Skin epidermis (tissue), 12 donors: ENCODE data around the gene ZSCAN23.
"Not testable (repeated sequence)": the region's sequence is repeated elsewhere in the genome, so short reads cannot be mapped to it uniquely, and the experiment has no call there.

Source experiments
- H3K27ac ChIP-seq, 21 experiments: fragments of 200-600 bp; sonication (generic) in 11 of 21; one replicate each; pipeline ENCODE4 v1.5.0; 2020; ENCODE audit warnings: mild to moderate bottlenecking in 3 of 21, inconsistent platforms in 2 of 21, moderate library complexity in 2 of 21
- H3K4me3 ChIP-seq, 7 experiments: fragments of 200-600 bp; sonication (generic) in 2 of 7; one replicate each; pipeline ENCODE4 v1.5.0; 2020; ENCODE audit warnings: inconsistent platforms in 2 of 7, mild to moderate bottlenecking in 2 of 7, moderate library complexity in 1 of 7

The ZSCAN23 gene

DNA sequence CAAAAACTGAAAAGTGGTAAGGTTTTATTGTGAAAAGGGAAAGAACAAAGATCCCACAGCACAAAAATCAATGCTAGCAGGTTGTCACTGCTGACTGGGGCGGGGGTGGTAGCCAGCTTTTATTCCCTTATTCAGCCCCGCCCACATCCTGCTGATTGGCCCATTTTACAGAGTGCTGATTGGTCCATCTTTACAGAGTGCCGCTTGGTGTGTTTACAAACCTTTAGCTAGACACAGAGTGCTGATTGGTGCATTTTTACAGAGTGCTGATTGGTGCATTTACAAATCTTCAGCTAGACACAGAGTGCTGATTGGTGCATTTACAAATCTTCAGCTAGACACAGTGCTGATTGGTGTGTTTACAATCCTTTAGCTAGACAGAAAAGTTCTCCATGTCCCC lies 1.5 kb upstream of the ZSCAN23 start:
- H3K27ac ChIP-seq, result not testable (repeated sequence)

DNA sequence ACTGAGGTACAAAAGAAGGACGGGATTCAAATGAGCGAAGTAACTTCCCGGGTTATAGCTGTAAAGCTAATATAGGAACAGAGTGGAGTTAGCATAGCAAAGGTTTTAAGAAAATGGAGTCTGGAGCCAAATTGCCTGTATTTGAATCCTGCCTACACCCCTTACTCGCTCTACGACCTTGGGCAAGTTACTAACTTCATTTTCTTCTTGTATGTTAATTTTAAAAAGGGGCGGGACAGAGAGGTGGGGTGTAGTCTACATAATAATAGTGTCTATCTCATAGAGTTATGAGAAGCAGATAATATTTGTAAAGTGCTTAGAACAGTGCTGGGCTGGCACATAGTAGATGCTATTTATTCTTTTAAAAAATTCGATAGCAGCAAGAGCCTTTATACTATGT lies 705 bp downstream of the ZSCAN23 start:
- Histone ChIP-seq H3K4me3 (peak overlapping the region; percentile 29 to 52 (median 45)), H3K27ac (peak overlapping the region in 1 of 21 experiments; percentile 38)

More for the DNA sequence above, 1.5 kb upstream of the ZSCAN23 start:
- not testable (repeated sequence) for H3K4me3 ChIP-seq

DNA sequence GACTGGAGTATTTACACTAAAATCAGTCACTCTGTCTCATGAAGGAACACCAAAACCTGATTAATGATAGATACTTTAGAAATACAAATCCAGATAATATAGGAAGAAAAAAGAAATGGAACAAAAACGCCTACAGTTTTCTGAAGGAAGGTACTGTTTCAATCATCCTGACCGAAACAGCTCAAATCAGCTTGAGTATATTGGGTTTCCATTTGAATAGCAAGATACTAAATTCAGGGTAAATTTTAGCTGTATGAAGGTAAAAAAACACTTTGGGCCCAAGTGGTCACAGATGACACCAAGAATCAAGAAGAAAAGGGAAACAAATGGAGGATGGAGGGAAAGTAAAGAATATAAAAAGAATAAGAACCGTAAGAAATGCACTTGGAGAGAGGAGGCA lies 6.9 kb downstream of the ZSCAN23 start:
- Histone ChIP-seq H3K4me3 (no peak overlapping the region), H3K27ac (no peak overlapping the region)

DNA sequence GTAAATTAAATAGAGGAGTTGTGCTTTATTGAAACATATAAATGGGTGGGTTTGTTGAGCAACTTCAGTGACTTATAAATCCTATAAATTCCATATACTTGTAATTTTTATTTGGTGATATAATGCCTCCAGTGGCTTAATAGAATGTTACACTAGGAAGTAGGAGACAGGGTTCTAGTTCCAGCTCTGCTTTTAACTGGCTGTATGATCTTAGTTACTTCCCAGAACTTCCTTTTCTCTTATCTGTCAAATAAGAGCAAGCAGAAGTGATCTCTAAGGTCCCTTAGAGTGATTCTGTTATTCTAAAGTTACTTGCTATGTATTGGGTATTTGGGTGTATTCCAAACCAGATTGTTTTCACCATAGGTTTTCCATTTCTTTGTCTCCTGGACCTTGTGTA lies 10.2 kb downstream of the ZSCAN23 start:
- no peak overlapping the region for H3K4me3 ChIP-seq

DNA sequence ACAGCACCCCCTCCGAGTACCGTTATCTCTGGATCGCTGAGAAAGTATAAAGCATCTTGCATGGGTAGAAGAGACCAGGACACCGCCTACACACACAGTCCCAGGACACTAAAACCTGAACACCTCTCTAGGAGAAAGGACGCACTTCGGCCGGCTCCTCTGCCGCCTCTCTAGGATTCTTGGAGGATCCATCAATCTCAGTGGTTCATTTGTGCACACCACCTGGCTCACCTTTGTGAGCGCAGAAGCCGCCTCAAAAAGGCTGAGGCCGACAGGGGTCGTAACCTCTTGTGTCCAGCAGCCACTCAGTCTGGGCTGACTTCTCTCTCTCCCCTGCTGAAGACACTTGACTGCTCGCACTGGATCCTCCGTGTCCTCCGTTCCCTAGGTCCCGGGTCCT lies 13.5 kb downstream of the ZSCAN23 start:
- Histone ChIP-seq H3K27ac (no peak overlapping the region), H3K4me3 (no peak overlapping the region)

More for the DNA sequence above, 10.2 kb downstream of the ZSCAN23 start:
- H3K27ac ChIP-seq, result no peak overlapping the region

DNA sequence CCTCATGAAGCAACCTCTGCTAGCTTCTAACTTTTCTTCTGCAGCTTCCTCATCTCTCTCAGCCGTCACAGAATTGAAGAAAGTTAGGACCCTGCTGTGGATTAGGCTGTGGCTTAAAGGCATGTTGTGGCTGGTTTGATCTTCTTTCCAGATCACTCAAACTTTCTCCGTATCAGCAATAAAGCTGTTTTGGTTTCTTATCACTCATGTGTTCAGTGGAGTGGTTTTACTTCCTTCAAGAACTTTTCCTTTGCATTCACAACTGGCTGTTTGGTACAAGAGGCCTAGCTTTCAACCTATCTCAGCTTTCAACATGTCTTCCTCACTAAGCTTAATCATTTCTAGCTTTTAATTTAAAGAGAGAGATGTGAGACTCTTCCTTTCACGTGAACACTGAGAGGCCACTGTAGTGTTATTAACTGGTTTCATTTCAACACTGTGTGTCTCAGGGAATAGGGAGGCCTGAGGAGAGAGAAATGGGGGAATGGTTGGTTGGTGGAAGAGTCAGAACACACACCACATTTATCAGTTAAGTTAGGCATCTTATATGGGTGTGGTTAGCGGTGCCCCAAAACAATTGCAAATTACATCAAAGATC lies 17.2 kb downstream of the ZSCAN23 start:
- no peak overlapping the region for H3K27ac ChIP-seq
- H3K4me3 ChIP-seq, result no peak overlapping the region

DNA sequence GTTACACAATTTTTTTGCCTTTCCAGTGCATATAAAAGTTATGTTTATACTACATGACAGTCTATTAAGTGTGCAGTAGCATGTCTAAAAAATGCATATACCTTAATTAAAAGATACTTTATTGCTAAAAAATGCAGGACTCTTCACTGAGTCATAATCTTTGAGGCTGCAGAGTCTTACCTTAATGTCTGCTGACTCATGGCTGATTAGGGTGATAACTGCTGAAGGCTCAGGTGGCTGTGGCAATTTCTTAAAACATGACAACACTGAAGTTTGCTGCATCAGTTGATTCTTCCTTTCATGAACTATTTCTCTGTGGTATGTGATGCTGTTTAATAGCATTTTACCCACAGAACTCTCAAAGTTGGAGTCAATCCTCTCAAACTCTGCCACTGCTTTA lies 19.1 kb downstream of the ZSCAN23 start:
- Histone ChIP-seq H3K27ac (no peak overlapping the region), H3K4me3 (no peak overlapping the region)

DNA sequence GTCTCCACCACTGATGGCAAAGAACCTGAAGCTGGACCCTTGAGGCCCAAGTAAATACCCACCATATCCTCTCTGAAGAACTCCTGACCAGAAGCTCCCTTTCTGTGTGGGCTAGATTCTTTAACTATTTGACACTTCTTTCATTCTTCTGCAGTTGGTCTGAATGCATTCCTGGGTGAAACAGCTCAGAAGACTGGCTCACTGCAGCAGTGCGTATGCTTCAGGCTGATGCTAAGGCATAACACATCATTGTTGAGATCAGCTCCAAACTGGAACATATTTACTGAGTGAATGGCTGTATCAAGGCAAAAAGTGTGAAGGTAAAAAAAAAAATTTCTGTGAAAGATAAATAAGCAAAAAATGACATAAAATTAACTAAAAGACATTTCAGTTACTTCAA lies 19.7 kb downstream of the ZSCAN23 start:
- no peak overlapping the region for H3K27ac ChIP-seq

DNA sequence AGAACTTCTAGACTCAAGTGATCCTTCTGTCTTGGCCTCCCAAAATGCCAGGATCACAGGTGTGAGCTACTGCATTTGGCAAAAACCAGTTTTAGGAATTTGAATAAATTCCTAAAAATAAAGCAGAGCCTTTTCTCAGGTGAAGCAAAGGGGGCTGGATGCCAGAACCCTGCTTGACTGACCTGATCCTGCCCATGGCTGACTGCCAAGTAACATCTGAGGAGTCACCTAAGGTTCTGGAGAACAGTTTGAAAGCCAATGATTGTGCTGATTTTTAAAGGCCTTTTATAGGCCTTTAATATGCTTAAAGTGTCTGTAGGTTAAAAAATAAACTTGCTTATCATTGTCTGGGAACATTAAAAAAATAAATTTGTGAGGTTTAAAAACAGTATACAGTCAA lies 29.6 kb downstream of the ZSCAN23 start:
- Histone ChIP-seq H3K4me3 (no peak overlapping the region), H3K27ac (no peak overlapping the region)

More for the DNA sequence above, 19.7 kb downstream of the ZSCAN23 start:
- no peak overlapping the region for H3K4me3 ChIP-seq

DNA sequence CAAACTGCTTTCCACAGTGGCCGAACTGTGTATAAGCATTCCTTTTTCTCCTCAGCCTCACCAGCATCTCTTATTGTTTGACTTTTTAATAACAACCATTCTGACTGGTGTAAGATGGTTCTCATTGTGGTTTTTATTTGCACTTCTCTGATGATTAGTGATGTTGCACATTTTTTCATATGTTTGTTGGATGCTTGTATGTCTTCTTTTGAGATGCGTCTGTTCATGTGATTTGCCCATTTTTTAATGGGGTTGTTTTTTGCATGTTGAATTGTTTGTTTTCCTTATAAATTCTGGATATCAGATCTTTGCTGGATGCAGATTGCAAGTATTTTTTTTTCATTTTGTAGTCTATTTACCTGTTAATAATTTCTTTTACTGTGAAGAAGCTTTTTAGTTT lies 32.5 kb downstream of the ZSCAN23 start:
- Histone ChIP-seq H3K4me3 (no peak overlapping the region), H3K27ac (no peak overlapping the region)

DNA sequence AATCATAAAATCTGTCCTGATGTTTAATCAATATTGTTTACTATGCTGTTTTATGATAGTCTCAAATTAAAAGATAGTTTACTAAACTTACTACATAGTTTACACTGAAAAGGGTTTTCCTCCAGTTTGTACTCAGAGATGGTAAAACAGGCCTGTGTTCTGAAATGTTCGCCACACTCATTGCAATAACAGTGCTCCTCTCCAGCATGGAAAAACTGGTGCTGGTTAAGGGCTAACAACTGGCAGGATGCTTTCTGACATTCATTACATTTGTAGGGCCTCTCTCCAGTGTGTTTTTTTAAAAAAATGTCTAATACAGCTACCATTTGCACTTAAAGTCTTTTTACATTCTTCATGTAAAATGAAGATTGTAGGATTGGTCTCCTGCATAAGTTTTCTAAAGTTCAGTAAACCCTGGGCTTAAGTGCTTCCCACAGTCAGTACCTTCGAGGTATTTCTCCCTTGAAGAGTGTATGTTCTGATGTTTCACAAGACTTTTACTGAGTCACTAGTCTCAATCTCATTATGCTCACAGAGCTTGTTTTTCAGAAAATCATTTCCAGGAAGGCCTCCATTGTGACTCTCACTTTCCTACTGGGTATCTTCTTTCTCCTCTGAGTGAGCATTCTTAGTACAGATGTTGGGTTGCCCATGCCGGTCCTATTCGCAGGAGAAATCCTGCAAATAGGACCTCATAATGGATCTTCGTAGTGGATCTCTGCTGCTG lies 35.1 kb downstream of the ZSCAN23 start:
- Histone ChIP-seq H3K4me3 (no peak overlapping the region), H3K27ac (no peak overlapping the region)

DNA sequence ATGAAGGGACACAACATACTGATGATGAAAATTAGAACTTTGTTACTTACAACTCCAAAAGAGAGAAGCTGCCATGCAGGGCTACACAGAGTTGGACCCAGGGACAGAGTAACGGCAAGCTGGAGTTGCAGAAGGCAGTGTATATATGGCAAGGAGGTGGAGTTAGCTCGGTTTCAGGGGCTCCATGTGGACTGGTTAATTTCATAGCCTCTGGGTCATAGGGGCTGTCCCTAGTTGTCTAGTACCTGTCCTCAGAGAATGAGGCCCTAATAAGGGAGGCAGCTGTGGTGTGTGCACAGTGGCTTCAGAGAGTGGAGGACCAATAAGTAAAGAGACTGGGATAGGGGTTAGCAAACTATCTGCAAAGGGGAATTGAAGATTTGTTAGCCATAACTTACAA lies 35.9 kb downstream of the ZSCAN23 start:
- Histone ChIP-seq H3K27ac (no peak overlapping the region), H3K4me3 (no peak overlapping the region)

DNA sequence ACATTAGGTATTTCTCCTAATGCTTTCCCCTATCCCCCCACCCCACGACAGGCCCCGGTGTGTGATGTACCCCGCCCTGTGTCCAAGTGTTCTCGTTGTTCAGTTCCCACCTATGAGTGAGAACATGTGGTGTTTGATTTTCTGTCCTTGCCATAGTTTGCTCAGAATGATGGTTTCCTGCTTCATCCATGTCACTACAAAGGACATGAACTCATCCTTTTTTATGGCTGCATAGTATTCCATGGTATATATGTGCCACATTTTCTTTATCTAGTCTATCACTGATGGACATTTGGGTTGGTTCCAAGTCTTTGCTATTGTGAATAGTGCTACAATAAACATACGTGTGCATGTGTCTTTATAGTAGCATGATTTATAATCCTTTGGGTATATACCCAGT lies 39.4 kb downstream of the ZSCAN23 start:
- H3K27ac ChIP-seq, H3K4me3 ChIP-seq: not testable (repeated sequence)

DNA sequence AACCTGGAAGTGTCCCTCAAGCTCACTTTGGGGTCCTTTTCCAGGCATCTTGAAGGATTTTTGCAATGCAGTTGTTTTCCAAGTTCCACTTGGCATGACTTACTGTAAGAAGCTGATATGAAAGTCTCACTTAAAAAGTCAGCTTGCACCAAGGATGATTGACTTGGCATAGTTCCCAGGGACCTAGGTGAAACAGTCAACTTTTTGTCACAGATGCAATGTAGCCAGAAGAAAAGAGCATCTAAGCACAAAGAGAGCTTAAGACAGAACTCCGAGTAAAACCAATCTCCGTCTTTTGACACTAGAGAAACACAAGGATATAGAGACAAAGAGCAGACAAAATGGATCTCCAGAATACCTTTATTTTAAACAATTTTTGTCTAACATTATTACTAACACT lies 41.1 kb downstream of the ZSCAN23 start:
- Histone ChIP-seq H3K4me3 (no peak overlapping the region), H3K27ac (no peak overlapping the region)

DNA sequence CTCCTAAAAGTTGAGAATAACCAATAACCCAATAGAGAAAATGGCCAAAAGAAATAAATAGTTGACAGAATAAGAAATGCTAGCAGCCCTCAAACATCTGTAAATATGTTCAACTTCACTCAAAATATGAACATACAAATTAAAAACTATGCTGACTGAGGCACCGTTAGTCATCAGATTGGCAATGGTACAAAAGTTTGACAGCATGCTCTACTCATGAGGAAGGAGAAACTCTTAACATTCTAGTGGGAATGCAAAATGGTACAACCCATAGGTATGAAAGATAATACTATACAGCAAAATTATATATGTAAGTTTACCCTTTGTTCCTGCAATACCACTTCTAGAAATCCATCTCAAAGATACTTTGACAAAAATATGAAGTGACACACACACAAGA lies 42.1 kb downstream of the ZSCAN23 start:
- no peak overlapping the region for H3K27ac ChIP-seq

DNA sequence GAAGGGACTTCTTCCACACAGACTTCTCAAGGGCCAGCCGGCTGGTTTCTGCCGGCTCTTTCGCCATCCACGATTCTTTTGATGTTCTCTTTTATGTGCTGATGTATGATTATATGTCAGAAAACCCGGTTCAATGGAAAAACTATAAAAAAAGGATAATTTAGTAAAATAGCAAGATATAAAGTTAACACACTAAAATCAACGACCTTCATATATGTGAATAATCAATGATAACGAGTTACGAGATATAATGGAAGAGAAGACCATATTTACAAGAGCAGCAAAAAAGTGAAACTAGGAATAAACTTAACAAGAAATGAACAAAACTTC lies 43.2 kb downstream of the ZSCAN23 start:
- Histone ChIP-seq H3K4me3 (peak overlapping the region; percentile 51 to 81 (median 68)), H3K27ac (peak overlapping the region in 16 of 21 experiments; percentile 11 to 72 (median 60))

More for the DNA sequence above, 42.1 kb downstream of the ZSCAN23 start:
- no peak overlapping the region for H3K4me3 ChIP-seq

DNA sequence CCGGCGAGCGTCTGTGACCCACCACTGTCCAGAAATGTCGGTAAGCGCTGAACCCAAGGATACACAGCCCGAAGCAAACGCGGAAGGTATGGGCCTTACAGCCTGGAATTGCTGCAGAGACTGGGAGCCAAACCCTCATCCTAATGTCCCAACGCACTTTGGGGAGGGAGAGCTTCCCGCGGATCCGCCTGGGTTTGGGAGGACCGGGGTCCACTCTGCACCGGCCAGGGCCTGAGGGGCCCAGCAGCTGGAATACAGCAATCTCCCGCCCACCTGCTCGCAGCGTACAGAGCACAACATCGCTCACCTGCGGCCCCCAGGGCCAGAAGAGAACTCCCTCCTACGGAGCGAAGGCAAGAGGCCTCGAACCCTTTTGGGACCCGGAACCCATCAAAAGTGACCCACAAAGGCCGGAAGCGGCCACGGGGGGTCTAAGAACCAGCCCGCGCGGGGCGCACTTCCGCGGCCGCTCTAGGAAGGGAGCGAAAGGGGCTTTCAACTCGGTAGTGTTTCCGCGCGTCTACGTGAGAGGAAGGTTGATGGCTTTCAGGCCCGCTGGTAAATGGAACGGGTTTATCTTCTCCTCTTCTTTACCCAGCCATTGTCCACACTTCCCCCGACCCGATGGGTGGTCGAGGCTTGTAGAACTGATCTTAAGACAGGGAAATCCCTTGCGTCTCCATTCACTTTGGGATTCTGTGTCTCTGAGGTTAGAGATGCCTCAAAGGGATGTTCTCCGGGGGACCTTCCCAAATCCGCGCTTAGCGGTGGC lies 43.8 kb downstream of the ZSCAN23 start, which contains the start of gene ZSCAN12:
TSS of gene ZSCAN12 (minus strand) at position 398 of the 772 bp plus-strand sequence. CDS start 1,342 bp downstream, outside the sequence.
- Histone ChIP-seq H3K27ac (peak within 1 kb of the TSS in 20 of 21 experiments; percentile 3 to 79 (median 62)), H3K4me3 (peak within 1 kb of the TSS; percentile 51 to 81 (median 68))

DNA sequence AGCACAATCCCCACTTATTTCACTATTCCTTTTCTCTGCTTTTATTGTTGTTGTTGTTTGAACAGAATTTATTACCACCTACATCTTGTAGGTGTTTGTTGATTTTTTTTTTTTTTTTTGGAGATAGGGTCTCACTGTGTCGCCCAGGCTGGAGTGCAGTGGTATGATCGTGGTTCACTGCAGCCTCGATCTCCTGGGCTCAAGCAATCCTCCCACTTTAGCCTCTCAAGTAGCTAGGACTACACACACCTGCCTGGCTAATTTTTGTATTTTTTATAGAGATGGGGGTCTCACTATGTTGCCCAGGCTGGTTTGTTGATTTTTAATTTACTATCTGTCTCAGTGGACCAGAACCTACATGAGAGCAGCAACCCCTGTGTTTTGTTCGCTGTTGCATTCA lies 47.4 kb downstream of the ZSCAN23 start:
- H3K4me3 ChIP-seq, result no peak overlapping the region
- no peak overlapping the region for H3K27ac ChIP-seq

DNA sequence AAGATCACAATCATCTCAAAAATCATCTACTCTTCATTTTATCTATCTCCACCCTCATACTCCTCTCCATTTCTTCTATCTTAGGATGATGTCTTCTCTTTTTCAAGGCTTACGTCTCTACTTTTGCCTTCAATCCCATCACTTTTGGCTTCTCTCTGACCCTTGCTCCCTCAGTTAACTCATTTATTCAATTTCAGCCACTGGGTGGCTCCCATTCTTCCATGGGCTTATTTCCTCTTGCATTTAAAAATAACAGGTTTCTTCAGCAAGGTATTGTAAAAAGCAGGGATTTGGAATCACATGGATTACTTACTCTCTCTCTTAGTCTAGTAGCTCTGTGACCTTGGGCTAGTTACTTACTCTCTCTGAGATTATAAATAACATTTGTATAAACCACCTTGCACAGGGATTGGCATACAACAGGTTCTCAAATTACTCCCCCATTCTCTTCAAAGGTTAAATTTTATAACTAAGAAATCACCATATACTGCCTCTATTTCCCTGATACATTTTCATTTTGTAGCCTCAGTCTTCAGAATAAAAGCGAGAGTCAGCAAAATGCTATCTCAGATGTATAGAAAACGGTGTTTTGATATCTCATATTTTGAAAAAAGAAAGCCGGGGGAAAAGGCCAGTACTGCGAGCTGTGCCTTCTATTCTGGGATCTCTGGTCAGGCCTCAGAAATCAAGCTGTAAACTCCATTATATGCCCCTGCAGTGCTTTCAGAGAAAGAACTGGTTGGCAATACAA lies 49.2 kb downstream of the ZSCAN23 start:
- no peak overlapping the region for H3K27ac ChIP-seq

DNA sequence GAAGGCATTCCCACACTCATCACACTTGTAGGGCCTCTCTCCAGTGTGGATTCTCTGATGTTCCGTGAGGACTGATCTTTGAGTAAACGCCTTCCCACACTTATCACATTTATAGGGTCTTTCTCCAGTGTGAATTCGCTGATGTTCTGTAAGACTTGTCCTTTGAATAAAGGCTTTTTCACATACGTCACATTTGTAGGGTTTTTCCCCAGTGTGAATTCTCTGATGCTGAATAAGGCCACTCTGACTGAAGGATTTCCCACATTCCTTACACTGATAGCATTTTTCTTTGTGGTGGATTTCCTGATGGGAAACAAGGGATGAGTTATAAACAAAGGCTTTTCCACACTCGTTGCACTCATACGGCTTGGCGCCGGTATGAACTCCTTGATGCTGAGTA lies 52.6 kb downstream of the ZSCAN23 start:
- Histone ChIP-seq H3K4me3 (no peak overlapping the region), H3K27ac (no peak overlapping the region)

More for the DNA sequence above, 49.2 kb downstream of the ZSCAN23 start:
- no peak overlapping the region for H3K4me3 ChIP-seq
